ENCODE measurements around the gene BCL6.

DNA sequence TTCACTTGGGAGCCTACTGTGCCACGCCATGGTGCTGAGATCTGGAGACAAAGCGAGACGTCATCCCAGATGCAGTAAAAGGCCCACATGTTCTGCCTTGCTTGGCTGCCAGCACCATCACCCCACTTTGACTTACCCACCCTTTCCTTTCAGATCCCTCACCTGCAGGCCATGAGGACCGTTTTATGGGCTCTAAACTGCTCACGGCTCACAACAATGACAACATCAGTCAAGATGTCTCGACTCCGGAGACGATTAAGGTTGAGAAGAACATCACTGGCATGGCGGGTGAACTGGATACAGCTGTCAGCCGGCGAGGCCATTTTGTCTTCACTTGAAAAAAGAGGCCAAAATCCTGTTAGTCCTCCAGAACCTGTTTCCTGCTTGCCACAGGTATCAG is 11.9 kb downstream of the BCL6 start:
- TF ChIP-seq, protein P1, sequence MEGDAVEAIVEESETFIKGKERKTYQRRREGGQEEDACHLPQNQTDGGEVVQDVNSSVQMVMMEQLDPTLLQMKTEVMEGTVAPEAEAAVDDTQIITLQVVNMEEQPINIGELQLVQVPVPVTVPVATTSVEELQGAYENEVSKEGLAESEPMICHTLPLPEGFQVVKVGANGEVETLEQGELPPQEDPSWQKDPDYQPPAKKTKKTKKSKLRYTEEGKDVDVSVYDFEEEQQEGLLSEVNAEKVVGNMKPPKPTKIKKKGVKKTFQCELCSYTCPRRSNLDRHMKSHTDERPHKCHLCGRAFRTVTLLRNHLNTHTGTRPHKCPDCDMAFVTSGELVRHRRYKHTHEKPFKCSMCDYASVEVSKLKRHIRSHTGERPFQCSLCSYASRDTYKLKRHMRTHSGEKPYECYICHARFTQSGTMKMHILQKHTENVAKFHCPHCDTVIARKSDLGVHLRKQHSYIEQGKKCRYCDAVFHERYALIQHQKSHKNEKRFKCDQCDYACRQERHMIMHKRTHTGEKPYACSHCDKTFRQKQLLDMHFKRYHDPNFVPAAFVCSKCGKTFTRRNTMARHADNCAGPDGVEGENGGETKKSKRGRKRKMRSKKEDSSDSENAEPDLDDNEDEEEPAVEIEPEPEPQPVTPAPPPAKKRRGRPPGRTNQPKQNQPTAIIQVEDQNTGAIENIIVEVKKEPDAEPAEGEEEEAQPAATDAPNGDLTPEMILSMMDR (IDR thresholded peaks at IDR 0.05; ENCODE audit: low read length) = no peak
- no peak for TF ChIP-seq EZH2 (IDR thresholded peaks at IDR 0.05; ENCODE audit: borderline replicate concordance, low read length)
